Testis (tissue), 2 donors: ENCODE results near the gene HNRNPK.

Experiments
- CTCF ChIP-seq, 3 experiments: fragments of 450-650 bp in 2 of 3; fragments of 200-600 bp in 1 of 3; sonication (generic) in 1 of 3; IDR thresholded peaks; one replicate each; pipeline ENCODE4 v1.5.1; 2016 to 2019; ENCODE audit warnings: antibody characterized with exemption in 3 of 3, mild to moderate bottlenecking in 2 of 3, moderate library complexity in 1 of 3
- POLR2A ChIP-seq: fragments of 450-650 bp; IDR thresholded peaks from one replicate; pipeline ENCODE4 v1.6.1; 2017; ENCODE audit warnings: antibody characterized with exemption, mild to moderate bottlenecking, moderate library complexity

GRCh38 chr9:83992407-83992806 lies 12.4 kb upstream of the HNRNPK start:
- no peak for TF ChIP-seq POLR2A
- TF ChIP-seq CTCF (IDR thresholded peaks at IDR 0.05): no peak
